Prostate gland (tissue), 2 donors: ENCODE data around the gene CELA3A.
"Not testable (repeated sequence)": the region's sequence is repeated elsewhere in the genome, so short reads cannot be mapped to it uniquely, and the experiment has no call there.

Experiments used
- CTCF ChIP-seq, 4 experiments: fragments of 200-600 bp in 2 of 4; fragments of 450-650 bp in 2 of 4; sonication (generic) in 2 of 4; IDR thresholded peaks; 1 replicate in 3 of 4; 2 replicates in 1 of 4; pipeline ENCODE4 v1.5.1; 2016 to 2019; ENCODE audit warnings: antibody characterized with exemption in 4 of 4, mild to moderate bottlenecking in 2 of 4, moderate library complexity in 2 of 4
- POLR2A ChIP-seq: fragments of 450-650 bp; IDR thresholded peaks from one replicate; pipeline ENCODE4 v1.6.1; 2016; ENCODE audit warnings: antibody characterized with exemption, mild to moderate bottlenecking

- not testable (repeated sequence) for TF ChIP-seq POLR2A; CTCF (IDR thresholded peaks at IDR 0.05)
Measured at GRCh38 chr1:22014575-22015206, 13.2 kb downstream of the CELA3A start.
